Kidney (tissue), 14 donors: ENCODE measurements around the gene CDKN3. TPM values are rescaled to one million over a fixed set of nuclear protein-coding genes. Genes with fewer than 3 reads are reported as not detected.
"Not testable (repeated sequence)": the region's sequence is repeated elsewhere in the genome, so short reads cannot be mapped to it uniquely, and the experiment has no call there.

Experiments used
- DNase-seq, 5 donors: peaks; one replicate each; pipeline ENCODE4 v3.0.0-alpha.2; 2013 to 2020
- FAIRE-seq: peaks from 2 replicates; lab custom pipeline; 2012; peaks lifted over from hg19 to GRCh38; lab: Jason Lieb, UNC
- H3K27ac ChIP-seq, 2 donors: one replicate each; pipeline ENCODE4 v1.7.0; 2013; ENCODE audit warnings: low read depth in 2 of 2, low read length in 2 of 2, inconsistent platforms in 1 of 2
- H3K27me3 ChIP-seq: one replicate; pipeline ENCODE4 v1.7.1; 2013; ENCODE audit warnings: low read length, inconsistent platforms; ENCODE audit not compliant: control insufficient read depth, insufficient read depth
- H3K36me3 ChIP-seq, 3 donors: one replicate each; pipeline versions ENCODE4 v1.7.0 to v1.7.1; 2013; ENCODE audit warnings: low read length in 3 of 3, control low read depth in 1 of 3, inconsistent platforms in 1 of 3; ENCODE audit not compliant: insufficient read depth in 3 of 3, control insufficient read depth in 2 of 3
- H3K4me1 ChIP-seq, 3 donors: one replicate each; pipeline versions ENCODE4 v1.7.0 to v1.7.1; 2013; ENCODE audit warnings: low read length in 3 of 3, inconsistent platforms in 1 of 3, low read depth in 1 of 3; ENCODE audit not compliant: control insufficient read depth in 2 of 3, insufficient read depth in 2 of 3
- H3K4me3 ChIP-seq, 3 donors: one replicate each; pipeline versions ENCODE4 v1.7.0 to v1.8.1; 2013; ENCODE audit warnings: low read length in 3 of 3, control low read depth in 1 of 3, inconsistent platforms in 1 of 3
- H3K9ac ChIP-seq, 3 donors: one replicate each; pipeline versions ENCODE4 v1.7.0 to v1.7.1; 2013; ENCODE audit warnings: low read length in 3 of 3, control low read depth in 1 of 3, inconsistent platforms in 1 of 3
- H3K9me3 ChIP-seq, 3 donors: one replicate each; pipeline versions ENCODE4 v1.7.0 to v1.7.1; 2013; ENCODE audit warnings: low read length in 3 of 3, control low read depth in 1 of 3, inconsistent platforms in 1 of 3; ENCODE audit not compliant: control insufficient read depth in 2 of 3, insufficient read depth in 1 of 3
- CTCF ChIP-seq: IDR thresholded peaks from 3 replicates; pipeline ENCODE4 v1.5.1; 2012; ENCODE audit warnings: mild to moderate bottlenecking, moderate library complexity, borderline replicate concordance; ENCODE audit not compliant: insufficient read depth; ENCODE audit errors: extremely low read depth
- intact Hi-C: fragments of 100-400 bp; cut with DNase I; formaldehyde crosslinking; loops from one replicate; pipeline ENCODE4 v1.11.1; 2022
- polyA plus RNA-seq: library from polyadenylated mRNA; stranded (reverse); fragments of 350-450 nt; fragmentation: Illumina TruSeq; extraction: RNeasy Lipid Tissue Mini Kit (QIAGEN cat#74804); gene quantifications from one replicate; pipeline ENCODE4 v1.2.3, GENCODE V29; 2014; ENCODE audit warnings: low read depth, low replicate concordance; ENCODE audit not compliant: insufficient read depth
- total RNA-seq: library from RNA; stranded (reverse); fragmentation: NEBNext Ultra II Directional; extraction: Animal tissue kit (Norgen Biotek cat#: 25700); gene quantifications from one replicate; pipeline ENCODE4 v1.2.1, GENCODE V29; 2021
- donor health status: control.
- donor health status: control.
- donor health status: control.
- donor health status: control.
- donor health status: control.
- donor health status: DM: yes; HTN: yes; CAD: no.
- donor health status: Normal renal cell carcinoma (clear cell type).

Gene CDKN3
- total and polyA plus RNA-seq, 2 donors from 2014 or later: 1.2 to 2.1 TPM

- Histone ChIP-seq H3K4me3 (no peak overlapping the region), H3K9me3 (no peaks in the 10 kb centered on the region), H3K27ac (no peak overlapping the region), H3K36me3 (no peaks in the 10 kb centered on the region), H3K4me1 (no peaks in the 10 kb centered on the region), H3K27me3 (no peaks in the 10 kb centered on the region), H3K9ac (no peak overlapping the region)
- intact Hi-C loops: no loop called here
- no peak for DNase-seq
- no peak for FAIRE-seq
- TF ChIP-seq CTCF: no peak
Observed at GRCh38 chr14:54457609-54457996, 60.8 kb downstream of the CDKN3 start.

GRCh38 chr14:54458536-54458935 is 61.7 kb downstream of the CDKN3 start:
- intact Hi-C loops, FAIRE-seq, H3K9me3 ChIP-seq, H3K9ac ChIP-seq, DNase-seq, H3K27me3 ChIP-seq, H3K4me3 ChIP-seq, H3K27ac ChIP-seq, H3K4me1 ChIP-seq, H3K36me3 ChIP-seq: not testable (repeated sequence)

- TF ChIP-seq CTCF: no peak
- no peak for DNase-seq
- Histone ChIP-seq H3K27me3 (no peaks in the 10 kb centered on the region), H3K9me3 (no peaks in the 10 kb centered on the region), H3K4me1 (no peaks in the 10 kb centered on the region), H3K4me3 (no peak overlapping the region), H3K27ac (no peak overlapping the region), H3K9ac (no peak overlapping the region), H3K36me3 (no peaks in the 10 kb centered on the region)
- intact Hi-C loops: no loop called here
- FAIRE-seq: no peak
Observed at GRCh38 chr14:54459106-54459505, 62.3 kb downstream of the CDKN3 start.

- H3K4me3 ChIP-seq: no peak overlapping the region
- no peaks in the 10 kb centered on the region for H3K36me3 ChIP-seq
- H3K27me3 ChIP-seq: no peaks in the 10 kb centered on the region
- H3K27ac ChIP-seq: no peak overlapping the region
- DNase-seq (no peak), FAIRE-seq (no peak)
- intact Hi-C loops: no loop called here
- no peak overlapping the region for H3K9ac ChIP-seq
- TF ChIP-seq CTCF: no peak
- H3K4me1 ChIP-seq: no peaks in the 10 kb centered on the region
- H3K9me3 ChIP-seq: no peaks in the 10 kb centered on the region
Observed at GRCh38 chr14:54462048-54462447, 65.2 kb downstream of the CDKN3 start.
